Activated T-helper 1 cell treated with anti-CD3 and anti-CD28 coated beads, Interleukin-12 subunit alpha, Interleukin-12 subunit beta, Interleukin-2, Interleukin-4 antibody, amounts not matched to agents 30 ng/mL and 10 ng/mL and 1 ng/mL, durations not matched to agents 14 hours and 24 hours and 36 hours (primary cell): ENCODE data around the gene AHI1. TPM values are rescaled to one million over a fixed set of nuclear protein-coding genes. Genes with fewer than 3 reads are reported as not detected.

ENCODE experiments used
- DNase-seq: peaks from one replicate; pipeline ENCODE4 v3.0.0; 2021; ENCODE audit warnings: low spot score
- H3K27ac Mint-ChIP-seq: one replicate; pipeline ENCODE4 v1.8.0; 2021; ENCODE audit warnings: mild to moderate bottlenecking, mixed read lengths
- H3K27me3 Mint-ChIP-seq: one replicate; pipeline ENCODE4 v1.8.0; 2022; ENCODE audit warnings: mild to moderate bottlenecking, moderate library complexity, mixed read lengths; ENCODE audit not compliant: insufficient read depth
- H3K36me3 Mint-ChIP-seq: one replicate; pipeline ENCODE4 v1.8.0; 2021; ENCODE audit warnings: low read depth, mixed read lengths
- H3K4me1 Mint-ChIP-seq: one replicate; pipeline ENCODE4 v1.8.0; 2021; ENCODE audit warnings: low read depth, mixed read lengths
- H3K4me3 Mint-ChIP-seq: one replicate; pipeline ENCODE4 v1.8.0; 2021; ENCODE audit warnings: mild to moderate bottlenecking, moderate library complexity, mixed read lengths
- H3K9me3 Mint-ChIP-seq: one replicate; pipeline ENCODE4 v1.8.0; 2021; ENCODE audit warnings: mixed read lengths
- intact Hi-C: fragments of 100-400 bp; cut with micrococcal nuclease; formaldehyde crosslinking; loops from one replicate; pipeline ENCODE4 v1.15.1; 2024
- total RNA-seq: library from RNA; stranded (reverse); gene quantifications from 2 replicates; pipeline ENCODE4 v1.2.3, GENCODE V29; 2022

The AHI1 gene
- total RNA-seq, 1 donor from 2014 or later: 142 TPM

DNA sequence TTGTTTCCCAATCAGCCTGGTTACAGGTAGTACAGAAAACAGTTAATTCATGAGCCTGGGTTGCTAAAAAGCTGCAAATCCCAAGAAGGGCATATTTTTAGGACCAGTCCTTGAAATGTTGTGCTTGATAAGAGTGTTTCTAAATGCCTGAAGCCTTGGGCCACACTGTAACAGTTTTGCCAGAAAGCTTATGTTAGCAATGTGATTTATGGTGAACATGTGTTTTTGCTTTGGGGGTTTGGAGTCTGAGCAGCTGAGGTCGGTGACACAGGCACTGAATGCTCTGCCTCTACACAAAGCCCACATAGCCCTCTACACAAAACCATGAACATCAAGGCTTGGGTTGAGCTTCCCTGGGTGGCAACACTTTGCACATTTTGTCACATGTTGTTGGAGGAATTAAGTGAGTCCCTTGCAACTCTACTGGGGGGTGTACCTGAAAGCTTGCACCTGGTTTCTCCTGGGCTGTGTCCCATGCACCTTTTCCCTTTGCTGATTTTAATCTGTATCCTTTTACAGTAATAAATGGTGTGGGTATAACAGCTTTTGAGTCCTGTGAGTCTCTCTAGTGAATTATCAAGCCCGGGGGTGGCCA is 22.2 kb downstream of the AHI1 start:
- intact Hi-C loops: no loop called here
- Mint-ChIP-seq H3K4me1 (no peaks in the 10 kb centered on the region), H3K27ac (no peak overlapping the region), H3K36me3 (peaks cover 42% of the 10 kb centered on the region), H3K4me3 (no peak overlapping the region), H3K27me3 (no peaks in the 10 kb centered on the region), H3K9me3 (peaks cover 21% of the 10 kb centered on the region)
- no peak for DNase-seq

- DNase-seq: no peak
- Mint-ChIP-seq H3K4me3 (no peak overlapping the region), H3K9me3 (peaks cover 13% of the 10 kb centered on the region), H3K27ac (no peak overlapping the region), H3K36me3 (peaks cover 36% of the 10 kb centered on the region), H3K27me3 (no peaks in the 10 kb centered on the region), H3K4me1 (no peaks in the 10 kb centered on the region)
- intact Hi-C loops: no loop called here
These were observed 23.2 kb downstream of the AHI1 start for GRCh38 chr6:135474362-135474761.

GRCh38 chr6:135465903-135466302 is 31.6 kb downstream of the AHI1 start:
- Mint-ChIP-seq H3K36me3 (peaks cover 45% of the 10 kb centered on the region), H3K27me3 (no peaks in the 10 kb centered on the region), H3K4me3 (no peak overlapping the region), H3K9me3 (peaks cover 3% of the 10 kb centered on the region), H3K27ac (peak overlapping the region; percentile 52), H3K4me1 (peaks cover 19% of the 10 kb centered on the region)
- intact Hi-C loops: no loop called here
- DNase-seq: no peak

DNA sequence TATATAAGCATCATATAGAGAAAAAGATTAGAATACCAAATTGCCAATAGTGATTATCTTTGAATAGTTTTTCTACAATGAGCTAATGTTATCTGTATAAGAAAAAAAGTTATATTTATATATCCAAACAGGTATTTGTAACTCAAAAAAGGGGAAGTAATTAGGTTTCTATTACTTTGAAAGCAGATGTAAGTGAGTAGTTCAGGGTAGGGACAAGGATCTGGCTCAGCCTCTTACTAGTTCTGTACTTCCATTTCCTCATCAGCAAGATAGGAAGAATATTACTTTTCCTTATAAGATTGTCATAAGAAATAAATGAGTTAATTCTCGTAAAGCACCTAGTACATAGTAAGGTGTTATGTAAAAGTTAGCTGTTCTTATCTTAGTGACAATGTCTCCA is 32.2 kb downstream of the AHI1 start:
- H3K4me1 Mint-ChIP-seq: peaks cover 25% of the 10 kb centered on the region
- peaks cover 48% of the 10 kb centered on the region for H3K36me3 Mint-ChIP-seq
- DNase-seq: no peak
- H3K9me3 Mint-ChIP-seq: no peaks in the 10 kb centered on the region
- H3K27me3 Mint-ChIP-seq: no peaks in the 10 kb centered on the region
- no peak overlapping the region for H3K27ac Mint-ChIP-seq
- no peak overlapping the region for H3K4me3 Mint-ChIP-seq
- intact Hi-C loops: no loop called here

DNA sequence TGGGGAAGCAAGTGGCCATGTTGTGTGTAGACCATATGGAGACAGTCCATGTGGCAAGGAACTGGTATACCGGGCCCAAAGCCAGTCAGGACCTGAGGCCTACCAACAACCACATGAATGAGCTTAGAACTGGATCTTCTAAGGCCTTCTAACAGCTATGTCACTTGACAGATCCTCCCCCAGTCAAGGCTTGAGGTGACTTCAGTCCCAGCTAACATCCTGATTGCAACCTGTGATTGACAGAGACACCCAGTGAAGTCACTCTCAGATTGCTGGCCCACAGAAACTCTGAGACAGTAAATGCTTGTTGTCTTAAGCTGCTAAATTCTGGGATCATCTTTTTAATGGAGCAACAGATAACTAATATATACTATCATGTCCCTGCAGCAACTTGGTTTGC is 32.9 kb downstream of the AHI1 start:
- intact Hi-C loops: no loop called here

DNA sequence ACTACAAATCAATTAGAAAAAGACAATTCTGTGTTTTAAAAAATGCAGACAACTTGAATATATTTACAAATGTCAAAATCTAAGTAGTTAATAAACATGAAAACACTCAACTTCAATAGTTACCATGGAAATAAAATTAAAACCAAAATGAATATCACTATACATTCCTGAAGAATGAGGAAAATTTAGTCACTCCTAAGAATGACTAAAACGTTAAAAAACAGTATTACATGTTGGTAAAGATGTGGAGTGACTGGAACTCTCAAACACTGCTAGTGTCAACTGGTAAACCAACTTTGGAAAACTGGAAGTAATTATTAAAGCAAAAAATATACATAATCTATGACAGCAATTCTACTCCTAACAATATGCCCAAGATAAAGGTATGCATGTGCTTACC is 36.3 kb downstream of the AHI1 start:
- Mint-ChIP-seq H3K9me3 (no peaks in the 10 kb centered on the region), H3K27ac (no peak overlapping the region), H3K36me3 (peaks cover 44% of the 10 kb centered on the region), H3K27me3 (no peaks in the 10 kb centered on the region), H3K4me3 (no peak overlapping the region), H3K4me1 (peaks cover 27% of the 10 kb centered on the region)
- intact Hi-C loops: no loop called here
- DNase-seq: no peak

More for the DNA sequence above, 32.9 kb downstream of the AHI1 start:
- no peak for DNase-seq
- H3K27me3 Mint-ChIP-seq: no peaks in the 10 kb centered on the region
- H3K9me3 Mint-ChIP-seq: no peaks in the 10 kb centered on the region
- peaks cover 27% of the 10 kb centered on the region for H3K4me1 Mint-ChIP-seq
- no peak overlapping the region for H3K27ac Mint-ChIP-seq
- H3K4me3 Mint-ChIP-seq: no peak overlapping the region
- H3K36me3 Mint-ChIP-seq: peaks cover 46% of the 10 kb centered on the region

GRCh38 chr6:135458051-135458450 is 39.5 kb downstream of the AHI1 start:
- no peak for DNase-seq
- intact Hi-C loops: no loop called here
- Mint-ChIP-seq H3K9me3 (no peaks in the 10 kb centered on the region), H3K27me3 (no peaks in the 10 kb centered on the region), H3K27ac (no peak overlapping the region), H3K4me1 (peaks cover 14% of the 10 kb centered on the region), H3K4me3 (no peak overlapping the region), H3K36me3 (peaks cover 26% of the 10 kb centered on the region)

GRCh38 chr6:135451617-135452190 is 45.8 kb downstream of the AHI1 start:
- H3K4me3 Mint-ChIP-seq: no peak overlapping the region
- DNase-seq: no peak
- peaks cover 14% of the 10 kb centered on the region for H3K36me3 Mint-ChIP-seq
- no peaks in the 10 kb centered on the region for H3K9me3 Mint-ChIP-seq
- H3K27ac Mint-ChIP-seq: no peak overlapping the region
- no peaks in the 10 kb centered on the region for H3K27me3 Mint-ChIP-seq
- intact Hi-C loops: loop anchor here (1.0 to 5.0 kb wide), 5 partner anchors 45 to 866 kb away; partner anchors contain the start of gene AHI1
- H3K4me1 Mint-ChIP-seq: peaks cover 5% of the 10 kb centered on the region

DNA sequence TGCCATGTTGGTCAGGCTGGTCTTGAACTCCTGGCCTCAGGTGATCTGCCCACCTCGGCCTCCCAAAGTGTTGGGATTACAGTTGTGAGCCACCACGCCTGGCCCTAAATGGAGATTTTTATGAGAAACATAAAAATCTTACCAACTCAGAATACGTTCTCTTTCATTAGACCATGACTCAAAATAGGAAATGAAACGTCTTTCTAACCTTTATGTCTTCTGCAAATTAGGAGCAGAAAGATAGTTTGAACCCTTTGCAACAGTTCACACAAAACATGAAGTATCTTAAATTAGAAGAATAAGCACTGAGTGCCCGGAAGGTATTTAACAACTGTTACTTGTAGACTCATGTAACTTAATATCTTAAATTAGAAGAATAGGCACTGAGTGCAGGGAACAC is 48.3 kb downstream of the AHI1 start:
- H3K36me3 Mint-ChIP-seq: peaks cover 18% of the 10 kb centered on the region
- peaks cover 6% of the 10 kb centered on the region for H3K4me1 Mint-ChIP-seq
- intact Hi-C loops: no loop called here
- H3K9me3 Mint-ChIP-seq: no peaks in the 10 kb centered on the region
- H3K4me3 Mint-ChIP-seq: no peak overlapping the region
- H3K27ac Mint-ChIP-seq: no peak overlapping the region
- H3K27me3 Mint-ChIP-seq: no peaks in the 10 kb centered on the region
- DNase-seq: no peak

DNA sequence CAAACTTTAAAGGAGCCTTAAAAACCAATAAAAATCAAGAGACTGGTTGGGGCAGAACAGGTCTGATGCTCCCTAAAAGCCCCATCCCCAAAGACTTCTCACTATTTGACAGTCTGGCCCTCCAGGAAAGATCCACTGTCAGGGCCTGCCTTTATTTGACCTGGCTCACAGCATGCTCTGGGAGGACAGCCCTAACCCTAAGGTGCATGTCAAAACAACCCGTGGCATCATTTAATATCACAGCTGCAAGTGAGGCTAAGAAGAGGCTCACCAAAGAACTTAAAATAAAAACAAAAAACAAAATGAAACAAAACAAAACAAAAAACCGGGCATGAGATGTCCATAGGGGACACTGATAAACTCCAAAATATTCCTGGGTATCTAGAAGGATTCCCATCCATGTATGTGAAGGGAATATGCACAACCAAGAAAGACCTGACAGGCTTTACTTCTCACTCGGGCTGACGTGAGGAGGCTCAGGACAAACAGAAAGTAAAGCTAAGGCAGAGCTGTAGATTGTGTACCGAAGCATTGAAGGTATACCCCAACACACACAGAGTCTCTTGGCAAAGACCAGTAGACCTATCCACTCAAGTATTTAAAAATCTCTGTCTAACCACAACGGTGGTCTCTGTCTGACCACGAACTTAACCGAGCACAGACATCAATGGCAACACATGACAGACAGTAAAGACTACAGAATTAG is 57.3 kb downstream of the AHI1 start:
- Mint-ChIP-seq H3K4me3 (peak overlapping the region; percentile 43), H3K36me3 (peaks cover 22% of the 10 kb centered on the region), H3K27me3 (no peaks in the 10 kb centered on the region), H3K4me1 (peaks cover 31% of the 10 kb centered on the region), H3K9me3 (no peaks in the 10 kb centered on the region), H3K27ac (peak overlapping the region; percentile 67)
- intact Hi-C loops: no loop called here
- no peak for DNase-seq

DNA sequence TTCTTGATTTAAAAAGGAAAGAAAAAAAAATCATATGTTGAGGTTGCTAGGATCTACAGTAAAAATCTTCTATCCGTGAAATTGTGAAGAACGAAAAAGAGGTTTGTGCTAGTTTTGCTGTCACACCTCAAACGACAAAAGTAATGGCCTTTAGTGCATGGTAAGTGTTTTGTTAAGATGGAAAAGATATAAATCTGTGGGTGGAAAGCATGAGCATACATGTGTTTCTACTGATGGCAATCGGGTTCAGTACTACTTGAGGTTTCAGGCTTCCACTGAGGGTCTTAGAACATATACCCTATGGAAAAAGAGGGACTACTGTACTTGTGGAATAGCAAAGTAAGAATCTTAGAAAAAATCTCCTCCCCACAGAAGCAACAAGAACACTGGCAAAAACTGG is 58.0 kb downstream of the AHI1 start:
- Mint-ChIP-seq H3K9me3 (peaks cover 4% of the 10 kb centered on the region), H3K27ac (peak overlapping the region; percentile 67), H3K4me3 (peak overlapping the region; percentile 43), H3K36me3 (peaks cover 20% of the 10 kb centered on the region), H3K27me3 (no peaks in the 10 kb centered on the region), H3K4me1 (peaks cover 31% of the 10 kb centered on the region)
- DNase-seq: no peak
- intact Hi-C loops: loop anchor here (1.0 to 5.0 kb wide), 4 partner anchors 242 to 460 kb away; no protein-coding TSS in a partner anchor

- Mint-ChIP-seq H3K27me3 (no peaks in the 10 kb centered on the region), H3K9me3 (peaks cover 5% of the 10 kb centered on the region), H3K4me1 (peaks cover 27% of the 10 kb centered on the region), H3K4me3 (peak overlapping the region; percentile 43), H3K27ac (peak overlapping the region; percentile 67), H3K36me3 (peaks cover 16% of the 10 kb centered on the region)
- intact Hi-C loops: loop anchor here (1.0 to 5.0 kb wide), 4 partner anchors 242 to 460 kb away; no protein-coding TSS in a partner anchor
- no peak for DNase-seq
These were observed 58.5 kb downstream of the AHI1 start for GRCh38 chr6:135438907-135439535.

DNA sequence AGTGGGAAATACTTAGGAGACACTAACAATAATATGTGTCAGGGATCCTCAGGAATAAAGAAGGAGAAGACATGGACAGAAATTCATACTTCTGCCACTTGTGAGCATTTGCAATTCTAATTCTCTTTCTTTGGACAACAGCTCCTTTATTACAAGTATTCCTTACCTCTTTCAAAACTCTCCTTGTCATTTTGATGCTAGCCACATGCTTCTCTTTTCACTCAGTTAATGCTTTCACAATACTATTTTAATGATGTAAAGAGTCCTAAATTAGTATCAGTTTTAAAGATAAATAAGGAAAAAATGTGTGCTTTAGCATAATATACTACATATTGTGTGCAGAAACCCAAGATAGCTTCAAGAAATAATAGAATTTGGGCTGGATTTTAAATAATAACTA is 62.5 kb downstream of the AHI1 start:
- Mint-ChIP-seq H3K36me3 (peaks cover 13% of the 10 kb centered on the region), H3K4me3 (no peak overlapping the region), H3K4me1 (peaks cover 13% of the 10 kb centered on the region), H3K9me3 (peaks cover 5% of the 10 kb centered on the region), H3K27ac (no peak overlapping the region), H3K27me3 (no peaks in the 10 kb centered on the region)
- no peak for DNase-seq
- intact Hi-C loops: loop anchor here (5.0 kb wide), 1 partner anchor 238 kb away; no protein-coding TSS in a partner anchor
